OCI-LY3 (cell line): ENCODE data around the gene SLC25A21.
A peak's percentile ranks its signal among the peaks of the same experiment; 100 is the strongest.

Experiments used
- H2AFZ ChIP-seq: fragments of 200-600, 300-600 bp; shearing (Covaris generic); 2 replicates; pipeline ENCODE4 v1.6.0; 2014; ENCODE audit warnings: antibody characterized with exemption, low read depth, low read length
- H3K27ac ChIP-seq: fragments of 200-600, 300-600 bp; sonication (generic); 2 replicates; pipeline ENCODE4 v1.5.1; 2014; ENCODE audit warnings: mild to moderate bottlenecking, low read length, moderate library complexity, mixed read lengths
- H3K27me3 ChIP-seq: fragments of 200-600, 300-600 bp; sonication (generic); 2 replicates; pipeline ENCODE4 v1.6.1; 2014; ENCODE audit warnings: low read depth, low read length, mixed read lengths
- H3K36me3 ChIP-seq: fragments of 200-600, 300-600 bp; sonication (generic); replicated peaks from 2 replicates; pipeline ENCODE3; 2014; ENCODE audit warnings: low read depth, low read length, mixed read lengths
- H3K4me1 ChIP-seq: fragments of 300-600, 200-600 bp; sonication (generic); 2 replicates; pipeline ENCODE4 v1.6.1; 2014; ENCODE audit warnings: low read length, mixed read lengths
- H3K4me2 ChIP-seq: fragments of 200-600, 300-600 bp; sonication (generic); 2 replicates; pipeline ENCODE4 v1.6.1; 2014; ENCODE audit warnings: low read length, mixed read lengths
- H3K4me3 ChIP-seq: fragments of 300-600, 200-600 bp; sonication (generic); 2 replicates; pipeline ENCODE4 v1.5.1; 2014; ENCODE audit warnings: antibody characterized with exemption, mild to moderate bottlenecking, low read length, moderate library complexity
- H3K79me2 ChIP-seq: fragments of 300-600, 200-600 bp; shearing (Covaris generic); 2 replicates; pipeline ENCODE4 v1.6.1; 2014; ENCODE audit warnings: mild to moderate bottlenecking, low read length, mixed read lengths
- H3K9ac ChIP-seq: fragments of 300-600, 200-600 bp; shearing (Covaris generic); 2 replicates; pipeline ENCODE4 v1.6.0; 2014; ENCODE audit warnings: mild to moderate bottlenecking, low read length, moderate library complexity
- H3K9me3 ChIP-seq: fragments of 200-600, 300-600 bp; shearing (Covaris generic); 2 replicates; pipeline ENCODE4 v1.6.1; 2014; ENCODE audit warnings: low read length, mixed read lengths; ENCODE audit not compliant: insufficient read depth
- H4K20me1 ChIP-seq: fragments of 200-600, 300-600 bp; sonication (generic); 2 replicates; pipeline ENCODE4 v1.6.1; 2016; ENCODE audit warnings: low read length, mixed read lengths; ENCODE audit not compliant: insufficient read depth
- EZH2phosphoT487 ChIP-seq: fragments of 200-600 bp; shearing (Covaris generic); IDR thresholded peaks from 2 replicates; pipeline ENCODE4 v1.6.1; 2018; ENCODE audit warnings: antibody characterized with exemption, mixed run types, low read depth
- TF ChIP-seq, protein P1 (sequence below): fragments of 200-600, 300-600 bp; sonication (generic); IDR thresholded peaks from 2 replicates; pipeline ENCODE4 v1.5.1; 2014; ENCODE audit warnings: antibody characterized with exemption, low read length, low read depth

Gene SLC25A21

DNA sequence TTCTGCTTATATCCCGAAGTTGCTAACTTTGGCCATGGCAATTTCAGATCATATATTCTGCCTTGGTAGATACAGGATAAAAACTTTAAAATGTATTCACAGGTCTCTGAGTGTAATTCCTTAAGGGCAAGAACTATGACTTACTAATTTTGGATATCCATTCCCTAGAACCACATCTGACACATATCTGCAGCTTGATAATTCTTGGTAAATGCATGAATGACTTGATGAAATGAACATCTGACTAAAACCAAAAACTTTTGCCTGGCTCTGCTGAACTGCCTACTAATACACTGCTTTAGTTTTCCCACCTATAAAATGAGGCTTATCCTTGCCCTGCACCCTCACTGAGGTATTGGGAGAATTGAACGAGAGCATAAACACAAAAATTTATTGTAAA, 32.2 kb downstream of the SLC25A21 start:
- H3K4me3 ChIP-seq, result no peak overlapping the region
- no peaks in the 10 kb centered on the region for H3K9me3 ChIP-seq
- H3K79me2 ChIP-seq, result no peaks in the 10 kb centered on the region
- no peaks in the 10 kb centered on the region for H3K36me3 ChIP-seq
- H2AFZ ChIP-seq, result no peak overlapping the region
- TF ChIP-seq, protein P1, sequence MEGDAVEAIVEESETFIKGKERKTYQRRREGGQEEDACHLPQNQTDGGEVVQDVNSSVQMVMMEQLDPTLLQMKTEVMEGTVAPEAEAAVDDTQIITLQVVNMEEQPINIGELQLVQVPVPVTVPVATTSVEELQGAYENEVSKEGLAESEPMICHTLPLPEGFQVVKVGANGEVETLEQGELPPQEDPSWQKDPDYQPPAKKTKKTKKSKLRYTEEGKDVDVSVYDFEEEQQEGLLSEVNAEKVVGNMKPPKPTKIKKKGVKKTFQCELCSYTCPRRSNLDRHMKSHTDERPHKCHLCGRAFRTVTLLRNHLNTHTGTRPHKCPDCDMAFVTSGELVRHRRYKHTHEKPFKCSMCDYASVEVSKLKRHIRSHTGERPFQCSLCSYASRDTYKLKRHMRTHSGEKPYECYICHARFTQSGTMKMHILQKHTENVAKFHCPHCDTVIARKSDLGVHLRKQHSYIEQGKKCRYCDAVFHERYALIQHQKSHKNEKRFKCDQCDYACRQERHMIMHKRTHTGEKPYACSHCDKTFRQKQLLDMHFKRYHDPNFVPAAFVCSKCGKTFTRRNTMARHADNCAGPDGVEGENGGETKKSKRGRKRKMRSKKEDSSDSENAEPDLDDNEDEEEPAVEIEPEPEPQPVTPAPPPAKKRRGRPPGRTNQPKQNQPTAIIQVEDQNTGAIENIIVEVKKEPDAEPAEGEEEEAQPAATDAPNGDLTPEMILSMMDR, result no peak
- no peak for TF ChIP-seq EZH2phosphoT487
- no peak overlapping the region for H3K9ac ChIP-seq
- peak overlapping the region; percentile 20; the same call in 1 of the 2 replicates for H3K4me2 ChIP-seq
- H3K27ac ChIP-seq, result no peak overlapping the region
- H3K4me1 ChIP-seq, result peaks cover 20% of the 10 kb centered on the region
- H4K20me1 ChIP-seq, result no peaks in the 10 kb centered on the region
- peaks cover 9% of the 10 kb centered on the region; the same call in 1 of the 2 replicates for H3K27me3 ChIP-seq

DNA sequence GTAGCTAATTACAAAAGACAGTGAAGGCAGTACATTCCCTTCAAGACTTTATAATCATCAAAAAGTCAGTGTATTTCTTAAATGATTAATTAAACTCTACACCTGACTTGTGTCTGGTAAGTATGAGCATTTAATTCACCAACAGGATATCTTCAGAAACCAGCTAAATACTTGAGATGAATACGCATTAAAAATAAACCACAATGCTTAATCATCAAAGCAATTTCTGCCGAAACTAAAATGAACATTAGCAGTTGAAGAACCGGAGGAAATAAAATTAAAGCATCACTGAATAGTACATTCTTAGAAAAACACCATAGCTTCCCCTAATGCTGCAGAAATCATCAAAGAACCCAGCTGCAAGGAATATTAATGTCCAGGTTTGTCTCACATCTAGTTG, 32.7 kb downstream of the SLC25A21 start:
- Histone ChIP-seq H3K4me2 (peak overlapping the region; percentile 20), H3K79me2 (no peaks in the 10 kb centered on the region), H4K20me1 (no peaks in the 10 kb centered on the region), H3K27me3 (peaks cover 9% of the 10 kb centered on the region; the same call in 1 of the 2 replicates), H2AFZ (no peak overlapping the region), H3K9ac (no peak overlapping the region), H3K27ac (no peak overlapping the region), H3K9me3 (no peaks in the 10 kb centered on the region), H3K36me3 (no peaks in the 10 kb centered on the region), H3K4me3 (no peak overlapping the region), H3K4me1 (peaks cover 20% of the 10 kb centered on the region)
- TF ChIP-seq, protein P1, result no peak
- TF ChIP-seq EZH2phosphoT487, result no peak

DNA sequence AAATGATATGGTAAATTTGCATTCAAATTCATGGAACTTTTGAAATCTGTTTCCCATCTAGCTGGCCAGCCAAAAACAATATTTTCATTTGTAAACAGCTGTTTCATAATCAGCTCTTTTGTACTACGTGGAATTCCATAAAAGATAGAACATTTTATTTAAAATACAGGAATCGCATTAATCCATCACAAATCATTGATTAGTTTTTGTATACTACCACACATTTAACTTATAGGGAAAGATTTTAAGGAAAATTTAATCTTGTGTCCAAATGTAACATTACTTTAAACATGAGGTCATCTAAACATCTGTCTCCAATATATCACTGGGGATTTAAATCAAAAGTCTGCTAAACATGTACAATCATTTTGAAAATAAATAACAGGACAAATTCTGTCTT, 33.5 kb downstream of the SLC25A21 start:
- Histone ChIP-seq H3K79me2 (no peaks in the 10 kb centered on the region), H3K27ac (no peak overlapping the region), H3K36me3 (no peaks in the 10 kb centered on the region), H3K4me1 (peaks cover 20% of the 10 kb centered on the region), H3K9ac (no peak overlapping the region), H3K27me3 (peaks cover 9% of the 10 kb centered on the region; the same call in 1 of the 2 replicates), H4K20me1 (no peaks in the 10 kb centered on the region), H3K4me2 (no peak overlapping the region), H2AFZ (no peak overlapping the region), H3K4me3 (no peak overlapping the region), H3K9me3 (no peaks in the 10 kb centered on the region)
- no peak for TF ChIP-seq EZH2phosphoT487
- TF ChIP-seq, protein P1, result no peak

- H3K79me2 ChIP-seq, result no peaks in the 10 kb centered on the region
- H2AFZ ChIP-seq, result no peak overlapping the region
- no peaks in the 10 kb centered on the region for H4K20me1 ChIP-seq
- H3K4me3 ChIP-seq, result no peak overlapping the region
- no peaks in the 10 kb centered on the region for H3K27me3 ChIP-seq
- H3K36me3 ChIP-seq, result no peaks in the 10 kb centered on the region
- H3K4me1 ChIP-seq, result no peaks in the 10 kb centered on the region
- H3K9me3 ChIP-seq, result no peaks in the 10 kb centered on the region
- no peak overlapping the region for H3K4me2 ChIP-seq
- no peak for TF ChIP-seq EZH2phosphoT487
- H3K27ac ChIP-seq, result no peak overlapping the region
- no peak overlapping the region for H3K9ac ChIP-seq
Measured at GRCh38 chr14:37133284-37133913, 39.0 kb downstream of the SLC25A21 start.
